Suppressor macrophage treated with lipopolysaccharide for 1 hour (primary cell): Measurements from ENCODE around the gene CYBB.
"Not testable (repeated sequence)": the region's sequence is repeated elsewhere in the genome, so short reads cannot be mapped to it uniquely, and the experiment has no call there.

Source experiments
- DNase-seq, 3 donors: peaks; one replicate each; pipeline ENCODE4 v3.0.0-alpha.2; 2020 to 2022

The CYBB gene

DNA sequence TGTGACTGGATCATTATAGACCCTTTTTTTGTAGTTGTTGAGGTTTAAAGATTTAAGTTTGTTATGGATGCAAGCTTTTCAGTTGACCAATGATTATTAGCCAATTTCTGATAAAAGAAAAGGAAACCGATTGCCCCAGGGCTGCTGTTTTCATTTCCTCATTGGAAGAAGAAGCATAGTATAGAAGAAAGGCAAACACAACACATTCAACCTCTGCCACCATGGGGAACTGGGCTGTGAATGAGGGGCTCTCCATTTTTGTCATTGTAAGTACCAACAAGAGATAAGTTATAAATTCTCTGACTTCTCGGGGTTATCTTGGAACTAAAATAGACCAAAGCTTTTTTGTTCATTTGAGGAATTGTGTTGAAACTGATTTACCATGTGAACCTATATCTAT lies at the start of gene CYBB:
CYBB (plus strand) TSS at position 203 of the 400 bp plus-strand sequence; CDS start at position 222, 19 bp downstream.
- peak; percentile 59 to 68 (median 66) for DNase-seq

DNA sequence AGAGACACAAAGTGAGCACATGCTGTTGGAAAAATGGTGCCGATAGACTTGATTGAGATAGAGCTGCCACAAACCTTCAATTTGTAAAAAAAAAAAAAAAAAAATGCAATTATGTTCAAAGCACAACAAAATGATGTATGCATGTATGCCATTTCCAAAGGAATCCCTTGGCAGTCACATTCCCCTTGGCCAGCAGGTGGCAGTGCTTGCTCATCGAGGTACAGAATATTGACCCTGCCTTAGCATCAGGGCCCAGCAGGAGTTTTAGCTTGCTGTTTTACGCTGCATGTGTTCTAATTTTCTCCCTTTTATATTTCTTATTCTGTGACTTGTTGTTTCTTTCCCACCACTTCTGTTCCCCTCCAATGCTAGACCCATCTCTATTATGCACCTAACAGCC lies 34.5 kb upstream of the CYBB start:
- peak; percentile 78 to 82 (median 80) for DNase-seq

DNA sequence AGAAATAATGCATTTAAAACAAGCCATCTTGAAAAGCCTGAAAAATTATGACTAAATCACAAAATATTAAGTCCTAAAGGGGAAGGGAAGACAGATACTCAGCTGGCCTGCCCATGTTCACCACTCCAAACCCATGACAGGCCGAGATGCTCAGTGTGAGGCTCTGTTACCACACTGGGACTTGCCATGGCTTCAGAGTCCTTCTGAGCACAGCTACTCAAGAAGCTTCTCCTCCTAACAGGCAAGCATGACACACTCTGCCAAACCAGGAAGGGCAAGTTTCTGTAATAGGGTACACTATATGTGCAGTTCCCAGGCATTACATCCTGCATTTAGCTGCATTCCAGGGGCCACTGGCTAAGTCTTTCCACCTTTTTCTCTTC lies 34.0 kb upstream of the CYBB start:
- DNase-seq = peak; percentile 52 to 65 (median 61)

DNA sequence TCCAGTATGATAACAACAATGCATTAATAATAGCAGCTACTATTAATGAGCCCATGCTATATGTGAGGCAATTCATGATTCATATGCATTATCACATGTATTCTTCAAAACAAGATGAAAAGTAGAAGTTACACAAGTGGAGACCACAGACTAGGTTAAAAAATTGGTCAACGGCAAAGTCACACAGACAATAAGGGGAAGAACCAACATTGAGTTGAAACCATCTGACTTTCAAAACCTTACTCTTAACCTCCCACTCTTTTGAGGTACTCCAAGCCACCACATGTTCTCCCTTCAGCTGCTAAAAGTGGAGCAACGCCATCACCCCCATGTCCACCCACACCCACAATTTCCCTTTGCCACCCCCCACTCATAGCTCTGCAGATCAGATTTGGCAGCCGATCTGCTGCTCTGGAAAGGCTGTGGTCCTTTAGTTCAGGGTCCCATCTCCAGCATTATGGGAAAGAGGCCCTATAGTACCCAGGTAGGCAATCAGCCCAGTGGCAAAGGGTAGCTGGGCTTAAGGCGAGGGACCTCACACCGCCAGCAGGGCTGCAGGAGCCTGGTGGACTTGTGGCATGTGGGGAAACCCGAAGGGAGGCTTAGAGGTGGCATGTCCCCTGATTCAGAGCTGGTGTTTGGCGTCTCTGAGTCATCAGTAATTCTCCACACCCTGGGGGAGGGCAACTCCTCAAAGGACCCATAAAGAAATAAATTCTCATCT lies 33.5 kb upstream of the CYBB start:
- peak; percentile 81 to 87 (median 83) for DNase-seq

DNA sequence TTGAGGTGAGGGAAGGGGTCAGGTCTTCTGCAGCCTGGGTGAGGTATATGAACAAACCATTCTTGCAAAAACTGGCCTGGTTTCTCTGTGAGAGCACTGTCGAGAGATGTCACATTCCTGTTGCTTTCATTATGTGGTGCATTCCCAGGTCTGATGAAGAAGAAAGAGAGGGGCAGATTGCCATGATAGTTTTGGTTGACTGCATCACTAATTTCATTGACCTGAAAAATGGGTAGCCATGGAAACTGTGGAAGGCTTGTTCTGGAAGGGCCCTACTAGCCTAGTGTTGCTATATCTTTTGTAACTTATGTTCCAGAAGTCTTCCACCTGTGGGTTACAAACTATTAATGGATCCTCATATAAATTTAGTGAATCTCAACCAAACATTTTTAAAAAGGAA lies 32.9 kb upstream of the CYBB start:
- DNase-seq = no peak

DNA sequence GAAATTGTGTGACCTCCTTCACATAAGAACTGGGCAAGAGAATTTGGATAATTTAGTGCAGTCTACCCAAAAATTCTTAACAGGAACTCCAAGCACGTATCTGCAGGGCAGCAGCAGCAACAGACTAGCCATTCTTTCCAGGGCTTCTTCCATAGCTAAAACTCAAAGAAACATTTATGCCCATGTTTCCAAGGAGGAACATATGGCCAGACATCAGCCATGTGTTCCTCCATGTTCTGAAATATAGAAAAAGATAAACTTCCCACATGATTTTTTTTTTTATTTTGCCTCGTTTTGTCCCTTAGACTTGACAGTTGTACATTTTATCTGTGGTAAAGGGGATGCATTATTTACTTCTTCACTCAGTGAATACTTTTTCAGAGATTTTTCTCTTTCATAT lies 27.6 kb upstream of the CYBB start:
- no peak for DNase-seq

GRCh38 chrX:37752936-37753335 lies 26.9 kb upstream of the CYBB start:
- peak; percentile 23 to 47 (median 45) for DNase-seq

DNA sequence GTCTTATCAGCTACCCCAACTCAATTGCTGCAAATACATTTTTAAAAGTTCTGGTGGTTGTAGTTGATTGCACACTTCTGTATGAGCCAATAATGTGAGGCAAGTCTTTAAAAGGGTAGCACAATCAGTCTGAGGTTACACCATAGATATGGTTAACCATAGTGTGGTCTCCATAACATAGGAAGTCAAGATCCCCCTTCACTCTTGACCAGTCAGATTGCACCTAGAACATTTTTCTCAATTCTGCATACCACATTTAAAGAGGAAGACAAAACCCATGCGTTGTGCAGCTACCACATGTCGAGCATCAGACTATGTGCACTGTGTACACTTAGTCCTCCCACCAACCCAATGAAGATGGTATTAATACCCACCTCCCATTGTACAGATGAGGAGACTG lies 26.5 kb upstream of the CYBB start:
- DNase-seq = no peak

GRCh38 chrX:37754516-37754915 lies 25.3 kb upstream of the CYBB start:
- DNase-seq = no peak

DNA sequence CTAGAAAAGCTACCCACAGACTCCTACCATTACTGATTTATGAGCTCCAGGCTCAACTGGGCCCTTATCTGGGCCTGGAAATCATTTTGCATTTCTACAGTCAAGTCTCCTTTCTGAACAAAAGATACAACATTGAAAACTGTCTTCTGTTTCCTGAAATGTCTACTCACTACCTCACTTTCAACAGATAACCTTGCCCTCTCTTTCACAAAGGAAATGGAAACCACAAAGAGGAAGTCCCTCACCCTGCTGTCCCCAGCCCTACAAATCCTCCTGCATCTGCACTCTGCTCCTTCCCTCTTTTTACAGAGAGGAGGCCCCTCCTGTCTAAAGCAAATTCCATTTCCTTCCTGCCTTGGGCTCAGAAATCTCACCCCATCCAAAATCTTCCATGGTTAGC lies 24.8 kb upstream of the CYBB start:
- peak; percentile 58 to 68 (median 62) for DNase-seq

DNA sequence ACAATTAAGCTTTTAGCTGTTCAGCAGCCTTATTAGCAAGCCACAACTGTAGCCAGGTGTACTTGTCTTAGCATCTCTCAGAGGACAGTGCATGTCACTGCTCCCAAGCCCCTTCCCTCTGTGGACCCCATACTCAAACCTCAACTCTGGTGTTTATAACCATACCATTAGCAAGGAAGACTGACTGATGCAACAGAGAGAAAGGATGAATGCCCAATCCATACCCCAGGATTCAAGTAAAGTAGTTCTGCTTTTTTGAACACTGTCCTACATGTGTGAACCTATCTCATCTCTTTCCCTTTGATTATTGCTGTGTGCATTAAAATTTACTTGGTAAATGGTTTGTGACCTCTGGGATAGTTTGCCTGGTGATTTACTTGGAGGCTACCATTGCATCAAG lies 22.8 kb upstream of the CYBB start:
- peak in 1 of 3 donors; percentile 29 for DNase-seq

GRCh38 chrX:37759351-37759750 lies 20.5 kb upstream of the CYBB start:
- peak; percentile 24 to 49 (median 40) for DNase-seq

- no peak for DNase-seq
These were observed 19.9 kb upstream of the CYBB start for GRCh38 chrX:37759878-37760418.

GRCh38 chrX:37763400-37763799 lies 16.5 kb upstream of the CYBB start:
- DNase-seq = no peak

DNA sequence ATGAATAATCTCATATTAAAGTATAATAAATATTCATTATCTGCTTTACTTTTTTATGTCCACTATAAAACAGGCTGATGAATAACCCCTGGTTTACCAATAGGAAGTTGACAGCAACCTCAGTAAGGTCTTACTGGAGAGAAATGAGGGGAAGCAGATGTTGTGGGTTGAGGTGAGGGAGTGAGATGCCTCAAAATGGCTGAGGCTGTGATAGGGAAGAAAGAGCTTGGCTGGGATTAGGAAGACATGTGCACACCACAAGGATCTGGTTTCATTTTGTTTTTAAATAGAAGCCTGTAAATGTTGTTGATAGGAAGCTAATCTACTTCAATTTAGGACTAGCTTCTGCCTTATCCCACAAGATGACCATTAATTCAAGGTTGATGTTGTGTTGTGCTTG lies 14.4 kb upstream of the CYBB start:
- DNase-seq = no peak

GRCh38 chrX:37767430-37767829 lies 12.4 kb upstream of the CYBB start:
- DNase-seq = peak in 1 of 3 donors; percentile 34

DNA sequence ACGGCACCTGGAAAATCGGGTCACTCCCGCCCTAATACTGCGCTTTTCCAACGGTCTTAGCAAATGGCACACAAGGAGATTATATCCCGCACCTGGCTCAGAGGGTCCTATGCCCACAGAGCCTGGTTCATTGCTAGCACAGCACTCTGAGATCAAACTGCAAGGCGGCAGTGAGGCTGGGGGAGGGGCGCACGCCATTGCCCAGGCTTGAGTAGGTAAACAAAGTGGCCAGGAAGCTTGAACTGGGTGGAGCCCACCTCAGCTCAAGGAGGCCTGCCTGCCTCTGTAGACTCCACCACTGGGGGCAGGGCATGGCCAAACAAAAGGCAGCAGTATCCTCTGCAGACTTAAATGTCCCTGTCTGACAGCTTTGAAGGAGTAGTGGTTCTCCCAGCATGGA lies 11.0 kb upstream of the CYBB start:
- DNase-seq = not testable (repeated sequence)

- DNase-seq = no peak
These were observed 3.4 kb upstream of the CYBB start for GRCh38 chrX:37776283-37776986.

DNA sequence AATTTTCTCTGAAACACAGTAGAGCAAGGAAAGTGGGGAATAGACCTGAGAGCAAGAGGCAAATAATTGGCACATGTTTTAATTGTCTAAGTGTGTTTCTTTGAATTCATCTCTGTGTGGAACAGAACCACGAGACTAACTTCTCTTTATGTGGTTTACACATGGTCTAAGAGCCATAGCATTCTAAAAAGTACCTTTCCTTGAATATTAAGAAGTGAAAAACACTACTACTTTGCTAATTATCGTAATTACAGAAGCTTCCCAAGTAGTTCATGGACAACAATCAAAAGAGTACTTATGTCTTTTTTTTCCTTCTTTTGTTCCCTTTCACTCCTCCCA lies 2.9 kb upstream of the CYBB start:
- DNase-seq = peak in 1 of 3 donors; percentile 36

DNA sequence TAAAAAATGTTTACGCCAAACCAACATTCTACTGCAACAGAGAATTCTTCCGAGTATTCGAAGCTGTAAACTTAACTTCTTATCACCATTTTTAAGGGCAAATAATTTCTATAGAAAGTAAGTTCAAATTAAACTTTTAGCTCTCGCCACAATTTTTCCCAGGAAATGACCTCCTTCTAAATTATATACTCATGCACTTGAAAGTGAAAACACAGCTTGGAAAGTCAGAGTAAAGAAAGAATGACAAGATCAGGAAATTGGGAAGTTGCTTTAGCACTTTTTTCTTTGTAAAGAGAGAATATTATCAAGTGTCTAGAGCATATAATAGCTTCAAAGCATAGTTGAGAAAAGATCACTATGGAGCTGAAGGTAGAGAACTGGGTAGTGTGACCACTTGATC lies 1.2 kb downstream of the CYBB start:
- DNase-seq = peak in 1 of 3 donors; percentile 54

DNA sequence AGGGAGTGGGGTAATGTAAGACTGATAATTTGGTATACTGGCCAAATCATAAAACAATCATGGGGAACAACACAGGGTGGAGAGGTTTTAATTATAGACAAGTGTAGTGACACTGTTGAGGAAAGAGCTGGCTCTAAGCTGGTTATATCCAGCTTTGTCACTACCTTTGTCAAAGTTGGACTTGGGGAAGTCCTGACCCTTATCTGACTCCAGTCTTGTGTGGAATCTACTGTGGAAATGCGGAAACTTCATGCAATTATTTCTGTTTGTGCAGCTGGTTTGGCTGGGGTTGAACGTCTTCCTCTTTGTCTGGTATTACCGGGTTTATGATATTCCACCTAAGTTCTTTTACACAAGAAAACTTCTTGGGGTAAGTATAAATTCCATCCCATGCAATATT lies 2.0 kb downstream of the CYBB start:
- peak; percentile 58 to 74 (median 69) for DNase-seq

DNA sequence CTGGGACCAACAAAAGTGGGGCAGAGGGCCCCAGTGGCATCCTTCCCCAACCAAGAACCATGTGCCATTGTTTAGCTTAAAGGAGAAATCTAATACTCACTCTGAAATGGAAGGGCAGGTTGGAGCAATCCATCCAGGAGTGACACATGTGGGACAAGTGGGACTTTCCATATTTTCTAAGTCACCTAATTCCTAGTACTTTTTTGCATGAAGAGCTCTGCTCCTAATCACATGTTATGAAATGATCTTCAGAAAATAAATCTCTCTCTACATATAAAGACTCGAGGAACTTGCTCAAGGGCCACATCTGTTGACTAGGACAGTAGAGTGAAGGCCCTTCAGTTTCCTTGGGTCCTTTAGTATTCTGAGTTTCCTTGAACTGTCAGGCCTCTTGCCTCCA lies 2.5 kb downstream of the CYBB start:
- peak in 2 of 3 donors; percentile 28 to 44 for DNase-seq

GRCh38 chrX:37783305-37783704 lies 3.4 kb downstream of the CYBB start:
- DNase-seq = peak in 1 of 3 donors; percentile 33

DNA sequence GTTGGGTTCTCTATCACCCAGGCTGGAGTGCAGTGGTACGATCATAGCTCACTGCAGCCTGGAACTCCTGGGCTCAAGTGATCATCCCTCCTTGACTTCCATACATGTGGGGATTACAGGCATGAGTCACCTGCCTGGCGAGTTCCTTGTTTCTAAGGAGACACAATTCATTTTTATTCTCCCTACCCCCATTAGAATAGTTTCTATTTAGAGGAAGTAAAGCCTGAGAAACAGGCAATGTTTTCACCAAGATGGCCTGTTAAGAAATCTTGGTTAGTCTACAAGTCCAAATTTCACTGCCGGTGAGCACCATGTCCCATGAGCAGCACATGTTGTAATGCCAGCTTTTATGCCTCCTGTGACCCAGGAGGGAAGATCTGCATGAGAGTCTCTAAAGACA lies 5.7 kb downstream of the CYBB start:
- DNase-seq = peak; percentile 75 to 90 (median 80)
